Spinal cord (tissue), 10 donors: ENCODE data around the gene HEPACAM. TPM values are rescaled to one million over a fixed set of nuclear protein-coding genes. Genes with fewer than 3 reads are reported as not detected.

Experiments
- DNase-seq, 6 donors: peaks; one replicate each; pipeline versions ENCODE4 v3.0.0 to v3.0.0-alpha.2; 2013 to 2015; ENCODE audit warnings: low spot score in 6 of 6, low read depth in 4 of 6
- H3K27ac ChIP-seq: one replicate; pipeline ENCODE4 v1.5.1; 2013; ENCODE audit warnings: low read depth, low read length, control low read depth
- H3K27me3 ChIP-seq: one replicate; pipeline ENCODE4 v1.6.1; 2013; ENCODE audit warnings: low read length; ENCODE audit not compliant: control insufficient read depth, insufficient read depth
- H3K36me3 ChIP-seq: one replicate; pipeline ENCODE4 v1.6.1; 2013; ENCODE audit warnings: low read length; ENCODE audit not compliant: control insufficient read depth, insufficient read depth
- H3K4me1 ChIP-seq: one replicate; pipeline ENCODE4 v1.6.1; 2013; ENCODE audit warnings: low read length; ENCODE audit not compliant: control insufficient read depth, insufficient read depth
- H3K4me3 ChIP-seq: one replicate; pipeline ENCODE4 v1.5.1; 2013; ENCODE audit warnings: low read depth, low read length, control low read depth
- H3K9me3 ChIP-seq: one replicate; pipeline ENCODE4 v1.6.1; 2013; ENCODE audit warnings: low read length; ENCODE audit not compliant: control insufficient read depth, insufficient read depth
- WGBS: methylation state at CpG from one replicate; pipeline ENCODE4 v1.1.5; 2013; ENCODE audit warnings: missing lambda C conversion rate; ENCODE audit not compliant: insufficient coverage; 5-methylcytosine and 5-hydroxymethylcytosine counted together
- polyA plus RNA-seq, 2 donors: library from polyadenylated mRNA; unstranded; fragments of 120-200 nt; gene quantifications; one replicate each; pipeline ENCODE4 v1.2.1, GENCODE V29; 2013; ENCODE audit not compliant: insufficient read length in 2 of 2
- total RNA-seq, 2 donors: library from RNA; depleted of rRNA in 1 of 2; stranded (reverse); fragments of 120-200 nt in 1 of 2; fragments of >200 nt in 1 of 2; gene quantifications; one replicate each; pipeline versions ENCODE4 v1.2.3 to v1.2.4, GENCODE V29; 2013 to 2014
- donor health status: healthy.

HEPACAM gene
- total and polyA plus RNA-seq, 4 donors, result 31.1 to 129 (median 82.0) TPM

GRCh38 chr11:124930799-124931198 lies 5.0 kb downstream of the HEPACAM start:
- H3K27me3 ChIP-seq, result no peaks in the 10 kb centered on the region
- no peak overlapping the region for H3K4me3 ChIP-seq
- no peak for DNase-seq
- no peaks in the 10 kb centered on the region for H3K9me3 ChIP-seq
- H3K4me1 ChIP-seq, result peaks cover 2% of the 10 kb centered on the region
- no CpG with 5 or more reads among the region's 3 CpGs for WGBS
- H3K27ac ChIP-seq, result no peak overlapping the region
- no peaks in the 10 kb centered on the region for H3K36me3 ChIP-seq

DNA sequence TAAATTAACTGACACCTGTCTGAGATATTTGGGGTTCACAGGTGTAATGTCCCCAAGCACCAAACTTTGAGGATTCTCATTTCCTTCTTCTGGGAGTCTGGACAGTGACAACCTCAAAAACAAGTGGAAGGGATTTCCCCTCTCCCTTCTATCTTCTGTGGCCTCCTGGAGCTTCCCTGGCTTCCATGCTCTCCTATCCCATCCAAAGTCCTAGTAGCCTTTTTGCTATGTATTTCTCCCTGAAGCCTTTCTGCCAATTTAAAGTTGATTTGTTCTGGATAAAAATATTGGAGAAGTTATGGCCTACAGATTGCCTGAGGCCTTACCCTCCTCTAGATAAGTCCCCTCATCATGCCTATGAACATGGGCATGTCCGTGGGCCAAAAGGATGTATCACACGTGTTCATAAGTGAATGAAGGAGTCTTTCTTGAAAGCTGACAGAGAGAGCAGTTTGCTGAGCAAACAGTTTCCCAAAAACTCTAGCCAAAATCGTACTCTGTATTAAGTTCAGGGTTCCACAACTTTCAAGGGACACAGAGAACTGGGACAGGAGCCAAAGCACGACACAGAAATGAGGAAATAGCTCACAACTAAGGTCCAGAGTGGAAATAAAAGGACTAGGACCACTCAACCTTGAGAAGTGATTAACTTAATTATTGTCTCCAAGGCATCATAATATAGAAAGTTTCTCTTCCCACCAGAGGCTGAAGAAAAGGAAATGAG lies 6.7 kb downstream of the HEPACAM start:
- WGBS, result 53% methylated on average over 2 of the region's 4 CpGs
- peaks cover 7% of the 10 kb centered on the region for H3K36me3 ChIP-seq
- H3K4me3 ChIP-seq, result no peak overlapping the region
- H3K4me1 ChIP-seq, result no peaks in the 10 kb centered on the region
- DNase-seq, result peak in 2 of 6 donors; percentile 41 to 77
- no peaks in the 10 kb centered on the region for H3K27me3 ChIP-seq
- H3K9me3 ChIP-seq, result no peaks in the 10 kb centered on the region
- no peak overlapping the region for H3K27ac ChIP-seq

- Histone ChIP-seq H3K4me3 (no peak overlapping the region), H3K36me3 (peaks cover 20% of the 10 kb centered on the region), H3K9me3 (no peaks in the 10 kb centered on the region), H3K27me3 (no peaks in the 10 kb centered on the region), H3K27ac (no peak overlapping the region), H3K4me1 (peaks cover 24% of the 10 kb centered on the region)
- no peak for DNase-seq
Measured at GRCh38 chr11:124923296-124923695, 12.6 kb downstream of the HEPACAM start.

DNA sequence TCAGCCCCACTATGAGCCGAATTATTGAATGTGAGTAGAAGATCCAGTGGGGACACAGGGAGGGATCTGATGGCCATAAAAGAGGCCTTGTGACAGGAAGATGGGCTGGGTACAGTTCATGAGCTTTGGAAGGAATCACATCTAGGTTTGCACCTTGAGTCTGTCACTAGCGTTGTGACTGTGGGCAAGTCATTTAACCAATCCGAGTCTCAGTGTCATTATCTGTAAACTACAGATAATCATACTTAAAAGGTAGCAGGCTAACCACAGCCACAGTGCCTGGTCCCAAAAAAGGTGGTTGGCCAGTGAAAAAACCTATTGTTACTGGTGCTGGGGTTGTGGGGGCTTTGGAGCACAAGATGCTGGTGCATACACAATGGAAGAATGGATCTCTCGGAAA lies 13.0 kb downstream of the HEPACAM start:
- Histone ChIP-seq H3K27ac (no peak overlapping the region), H3K9me3 (no peaks in the 10 kb centered on the region), H3K36me3 (peaks cover 20% of the 10 kb centered on the region), H3K4me1 (peaks cover 24% of the 10 kb centered on the region), H3K4me3 (no peak overlapping the region), H3K27me3 (no peaks in the 10 kb centered on the region)
- 96% methylated on average over 2 of the region's 4 CpGs for WGBS
- no peak for DNase-seq

DNA sequence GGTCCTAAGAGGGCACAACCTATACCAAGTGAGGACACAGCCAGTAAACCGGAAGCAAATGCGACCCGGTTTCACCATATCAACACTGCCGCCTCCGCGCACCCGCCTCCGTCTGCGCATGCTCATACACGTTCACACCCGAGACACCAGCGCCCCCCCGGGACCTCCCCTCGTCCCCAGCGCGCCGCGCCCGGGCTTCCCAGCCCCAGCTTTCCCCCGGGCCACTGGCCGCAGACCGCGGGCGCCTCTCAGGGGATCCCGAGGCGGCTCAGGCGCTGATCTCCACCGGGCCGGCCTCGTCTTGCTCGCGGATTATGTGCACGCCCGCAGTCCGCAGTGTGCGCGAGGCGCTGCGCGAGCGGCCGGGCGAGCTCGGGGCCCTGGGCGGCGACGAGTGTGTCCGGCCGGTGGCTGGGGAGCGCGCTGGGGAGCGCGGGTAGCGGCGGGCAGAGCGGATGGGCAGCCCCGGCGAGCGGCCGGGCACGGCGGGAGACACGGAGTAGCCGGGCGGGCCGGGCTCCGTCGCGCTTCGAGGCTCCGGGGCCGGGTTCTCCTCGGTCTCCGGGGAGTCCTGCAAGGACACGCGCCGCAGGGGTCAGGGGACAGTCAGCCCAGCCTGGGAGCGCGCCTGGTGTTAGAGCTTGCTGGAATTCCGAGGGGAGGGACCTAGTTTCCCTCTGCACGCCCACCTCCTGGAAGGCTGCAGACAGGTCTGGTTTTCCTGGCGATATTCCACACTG lies 14.8 kb downstream of the HEPACAM start:
- Histone ChIP-seq H3K4me3 (peak overlapping the region; percentile 28), H3K4me1 (peaks cover 38% of the 10 kb centered on the region), H3K27ac (peak overlapping the region; percentile 49), H3K9me3 (no peaks in the 10 kb centered on the region), H3K36me3 (peaks cover 20% of the 10 kb centered on the region), H3K27me3 (no peaks in the 10 kb centered on the region)
- DNase-seq, result peak in 3 of 6 donors; percentile 72 to 96 (median 93)
- WGBS, result 10% methylated on average over 77 of the region's 82 CpGs

DNA sequence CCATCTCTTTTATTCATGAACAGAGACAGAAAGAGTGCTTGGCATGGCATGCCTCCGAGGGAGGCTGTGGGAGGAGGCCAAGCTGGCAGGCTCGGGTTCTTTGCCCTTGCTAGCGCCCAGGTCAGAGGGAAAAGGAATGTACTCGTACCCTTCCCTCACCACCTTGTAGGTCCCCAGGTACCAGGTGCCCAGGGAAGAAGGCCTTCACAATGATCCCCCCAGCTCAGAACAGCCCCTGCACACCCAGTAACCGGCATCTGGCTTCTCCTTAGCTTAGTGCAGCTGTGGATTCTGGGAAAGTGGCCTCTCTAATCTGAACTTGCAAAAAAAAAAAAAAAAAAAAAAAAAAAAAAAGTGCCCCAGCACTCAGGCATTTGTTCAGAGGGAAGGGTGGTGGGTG lies 15.5 kb downstream of the HEPACAM start:
- H3K4me1 ChIP-seq, result peaks cover 38% of the 10 kb centered on the region
- 53% methylated on average over 3 of the region's 5 CpGs for WGBS
- H3K9me3 ChIP-seq, result no peaks in the 10 kb centered on the region
- peak overlapping the region; percentile 49 for H3K27ac ChIP-seq
- H3K4me3 ChIP-seq, result no peak overlapping the region
- no peak for DNase-seq
- H3K36me3 ChIP-seq, result peaks cover 20% of the 10 kb centered on the region
- no peaks in the 10 kb centered on the region for H3K27me3 ChIP-seq

DNA sequence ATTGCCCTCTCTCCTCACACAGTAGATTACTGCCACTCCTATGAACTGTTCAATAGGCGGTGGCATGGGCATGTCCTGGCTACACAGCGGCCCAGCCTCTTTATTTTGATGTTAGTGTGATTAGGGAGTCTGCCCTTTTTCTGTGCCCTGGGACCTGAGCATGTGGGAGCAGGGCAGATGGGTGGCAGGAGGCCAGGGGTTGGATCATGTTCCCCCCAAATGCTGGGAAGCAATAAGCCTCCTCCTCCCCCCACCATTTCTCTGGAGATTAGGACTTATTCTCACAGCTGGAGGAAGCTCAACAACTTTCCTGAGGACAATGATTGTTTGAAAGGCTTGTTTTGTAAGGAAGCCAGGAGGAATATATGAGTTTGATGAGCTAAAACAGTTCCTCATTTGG lies 15.9 kb downstream of the HEPACAM start:
- peak in 1 of 6 donors; percentile 51 for DNase-seq
- no peaks in the 10 kb centered on the region for H3K27me3 ChIP-seq
- H3K36me3 ChIP-seq, result peaks cover 18% of the 10 kb centered on the region
- WGBS, result no CpG with 5 or more reads among the region's 2 CpGs
- H3K27ac ChIP-seq, result peak overlapping the region; percentile 49
- H3K4me1 ChIP-seq, result peaks cover 38% of the 10 kb centered on the region
- H3K9me3 ChIP-seq, result no peaks in the 10 kb centered on the region
- H3K4me3 ChIP-seq, result no peak overlapping the region

DNA sequence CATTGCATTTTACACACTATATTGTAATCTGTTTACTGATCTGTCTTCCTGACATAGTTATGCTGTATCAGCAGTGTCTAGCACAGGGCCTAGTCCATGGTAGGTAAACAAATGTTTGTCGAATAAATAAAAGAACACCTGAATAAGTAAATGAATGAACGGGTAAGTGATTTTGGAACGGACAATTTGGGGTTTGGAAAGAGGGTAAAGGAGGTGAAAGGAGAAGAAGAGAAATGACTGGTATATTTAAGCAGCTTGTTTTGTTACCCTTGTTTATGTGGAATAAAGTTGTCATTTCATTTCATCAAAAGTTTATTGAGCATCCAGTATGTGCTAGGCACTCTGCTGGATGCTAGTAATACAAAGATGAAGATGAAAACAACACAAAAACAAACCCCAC lies 16.9 kb downstream of the HEPACAM start, which contains the start of gene HEPN1:
HEPN1 (plus strand) TSS at position 301 of the 400 bp plus-strand sequence.
- peaks cover 13% of the 10 kb centered on the region for H3K36me3 ChIP-seq
- H3K27ac ChIP-seq, result peak within 1 kb of the TSS; percentile 49
- no peak within 1 kb of the TSS for H3K4me3 ChIP-seq
- H3K9me3 ChIP-seq, result no peaks in the 10 kb centered on the region
- H3K4me1 ChIP-seq, result peaks cover 38% of the 10 kb centered on the region
- 94% methylated on average over 3 of the region's 3 CpGs for WGBS
- no peaks in the 10 kb centered on the region for H3K27me3 ChIP-seq
- no peak for DNase-seq

GRCh38 chr11:124917115-124917637 lies 18.7 kb downstream of the HEPACAM start:
- Histone ChIP-seq H3K9me3 (peaks cover under 1% of the 10 kb centered on the region), H3K36me3 (peaks cover 6% of the 10 kb centered on the region), H3K27me3 (no peaks in the 10 kb centered on the region), H3K4me1 (peaks cover 38% of the 10 kb centered on the region), H3K27ac (peak overlapping the region; percentile 81), H3K4me3 (no peak overlapping the region)
- WGBS, result 33% methylated on average over 4 of the region's 6 CpGs
- peak in 3 of 6 donors; percentile 63 to 96 (median 82) for DNase-seq
